ENCODE measurements around the gene TLR2.
"Not testable (repeated sequence)": the region's sequence is repeated elsewhere in the genome, so short reads cannot be mapped to it uniquely, and the experiment has no call there.

TLR2 gene

DNA sequence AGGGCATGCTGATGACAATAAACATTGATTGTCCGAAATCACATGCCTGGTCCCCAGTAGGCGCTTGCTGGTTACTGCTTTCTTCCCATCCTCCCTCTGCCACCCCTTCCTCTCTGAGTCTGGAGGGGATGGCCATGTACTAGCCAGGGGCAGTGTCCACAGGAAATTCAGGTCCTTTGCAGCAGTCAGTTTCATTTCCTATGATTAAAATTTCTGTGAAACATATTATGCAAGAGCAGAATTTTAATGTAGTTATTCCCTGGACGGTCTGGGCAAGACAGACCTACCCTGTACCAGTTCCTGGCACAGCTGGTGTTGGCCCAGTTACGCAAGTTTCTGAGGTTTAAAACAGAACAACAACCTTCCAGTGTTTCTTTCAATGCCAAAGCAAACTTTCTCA lies 28.2 kb upstream of the TLR2 start:
- Histone ChIP-seq H3K27ac (ENCODE audit: low read depth, low read length) (no peak overlapping the region), H3K9ac (ENCODE audit: low read depth in 1 of 2, low read length in 2 of 2) (no peak overlapping the region), H3K27me3 (ENCODE audit: control insufficient read depth in 1 of 2, insufficient read depth in 2 of 2, low read length in 2 of 2) (no peaks in the 10 kb centered on the region), H3K4me1 (ENCODE audit: control insufficient read depth in 1 of 2, insufficient read depth in 2 of 2, low read length in 2 of 2) (no peaks in the 10 kb centered on the region), H3K4me3 (ENCODE audit: low read depth in 1 of 2, low read length in 2 of 2) (no peak overlapping the region), H3K36me3 (ENCODE audit: control insufficient read depth in 1 of 2, insufficient read depth in 2 of 2, low read length in 2 of 2) (no peaks in the 10 kb centered on the region), H3K9me3 (ENCODE audit: control insufficient read depth in 1 of 2, low read length in 2 of 2) (no peaks in the 10 kb centered on the region)

DNA sequence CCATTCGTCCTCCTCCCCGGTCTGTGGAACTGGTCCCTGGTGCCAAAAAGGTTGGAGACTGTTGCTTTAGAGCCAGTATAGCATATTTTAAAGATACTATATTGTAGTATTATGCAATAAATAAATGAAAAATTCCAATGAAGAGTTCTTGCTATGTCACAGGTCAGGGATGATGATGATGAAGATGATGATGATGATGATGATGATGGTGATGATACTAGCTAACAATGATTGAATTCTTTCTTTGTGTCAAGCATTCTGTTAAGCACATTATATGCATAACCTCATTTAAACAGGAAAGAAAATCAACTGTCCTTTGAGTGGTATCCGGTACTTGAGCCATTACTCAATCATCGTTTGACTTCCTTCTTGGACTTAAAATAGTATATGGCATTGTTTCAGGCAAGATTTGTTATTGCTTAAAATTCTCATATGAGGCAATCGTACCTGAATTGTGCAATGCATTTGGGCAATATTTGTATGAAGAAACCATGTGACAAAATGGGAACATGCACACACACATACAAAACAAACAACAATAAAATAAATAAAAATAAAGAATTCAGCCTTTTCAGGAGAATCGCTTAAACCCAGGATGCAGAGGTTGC lies 22.8 kb upstream of the TLR2 start:
- H3K4me1 ChIP-seq (ENCODE audit: control insufficient read depth in 1 of 2, insufficient read depth in 2 of 2, low read length in 2 of 2): no peaks in the 10 kb centered on the region
- H3K36me3 ChIP-seq (ENCODE audit: control insufficient read depth in 1 of 2, insufficient read depth in 2 of 2, low read length in 2 of 2): no peaks in the 10 kb centered on the region
- H3K4me3 ChIP-seq (ENCODE audit: low read depth in 1 of 2, low read length in 2 of 2): no peak overlapping the region
- no peaks in the 10 kb centered on the region for H3K27me3 ChIP-seq (ENCODE audit: control insufficient read depth in 1 of 2, insufficient read depth in 2 of 2, low read length in 2 of 2)
- no peak overlapping the region for H3K27ac ChIP-seq (ENCODE audit: low read depth, low read length)
- H3K9ac ChIP-seq (ENCODE audit: low read depth in 1 of 2, low read length in 2 of 2): no peak overlapping the region
- H3K9me3 ChIP-seq (ENCODE audit: control insufficient read depth in 1 of 2, low read length in 2 of 2): peaks cover 0 to 4% of the 10 kb centered on the region in 2 donors

DNA sequence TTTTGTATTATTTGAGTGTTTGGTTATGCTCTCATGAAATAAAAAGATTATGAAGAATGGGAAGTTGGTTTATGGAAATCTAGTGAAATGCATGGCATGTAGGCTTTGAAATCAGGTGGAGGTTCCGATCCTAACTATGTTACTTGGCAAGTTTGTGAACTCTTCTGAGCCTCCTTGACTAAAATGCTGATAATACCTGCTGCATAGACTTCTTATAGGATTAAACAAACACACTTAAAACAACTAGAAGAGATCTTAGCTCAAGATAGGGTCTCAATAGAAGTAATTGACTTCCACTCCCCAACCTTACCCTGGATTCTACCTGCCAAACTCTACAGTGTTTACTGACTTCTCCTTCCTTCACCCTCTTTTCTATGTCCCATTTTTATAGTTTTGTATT lies 22.2 kb upstream of the TLR2 start:
- no peaks in the 10 kb centered on the region for H3K36me3 ChIP-seq (ENCODE audit: control insufficient read depth in 1 of 2, insufficient read depth in 2 of 2, low read length in 2 of 2)
- no peak overlapping the region for H3K9ac ChIP-seq (ENCODE audit: low read depth in 1 of 2, low read length in 2 of 2)
- no peaks in the 10 kb centered on the region for H3K27me3 ChIP-seq (ENCODE audit: control insufficient read depth in 1 of 2, insufficient read depth in 2 of 2, low read length in 2 of 2)
- no peak overlapping the region for H3K4me3 ChIP-seq (ENCODE audit: low read depth in 1 of 2, low read length in 2 of 2)
- peaks cover 0 to 4% of the 10 kb centered on the region in 2 donors for H3K9me3 ChIP-seq (ENCODE audit: control insufficient read depth in 1 of 2, low read length in 2 of 2)
- H3K4me1 ChIP-seq (ENCODE audit: control insufficient read depth in 1 of 2, insufficient read depth in 2 of 2, low read length in 2 of 2): no peaks in the 10 kb centered on the region
- H3K27ac ChIP-seq (ENCODE audit: low read depth, low read length): no peak overlapping the region

DNA sequence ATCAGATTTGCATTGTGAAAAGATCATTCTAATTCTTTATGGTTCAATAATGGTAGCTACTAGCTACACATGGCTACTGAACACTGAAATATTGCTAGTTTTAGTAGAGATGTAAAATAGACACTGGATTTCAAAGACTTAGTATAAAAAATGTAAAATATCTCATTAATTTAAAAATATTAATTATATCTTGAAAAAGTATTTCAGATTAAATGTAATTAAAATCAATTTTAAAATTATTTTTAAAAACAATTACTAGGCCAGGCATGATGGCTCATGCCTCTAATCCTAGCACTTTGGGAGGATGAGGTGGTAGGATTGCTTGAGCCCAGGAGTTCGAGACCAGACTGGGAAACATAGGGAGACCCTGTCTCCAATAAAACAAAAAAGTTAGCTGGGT lies 20.4 kb upstream of the TLR2 start:
- H3K4me3 ChIP-seq (ENCODE audit: low read depth in 1 of 2, low read length in 2 of 2): no peak overlapping the region
- H3K9ac ChIP-seq (ENCODE audit: low read depth in 1 of 2, low read length in 2 of 2): no peak overlapping the region
- no peak overlapping the region for H3K27ac ChIP-seq (ENCODE audit: low read depth, low read length)
- no peaks in the 10 kb centered on the region for H3K27me3 ChIP-seq (ENCODE audit: control insufficient read depth in 1 of 2, insufficient read depth in 2 of 2, low read length in 2 of 2)
- no peaks in the 10 kb centered on the region for H3K36me3 ChIP-seq (ENCODE audit: control insufficient read depth in 1 of 2, insufficient read depth in 2 of 2, low read length in 2 of 2)
- H3K9me3 ChIP-seq (ENCODE audit: control insufficient read depth in 1 of 2, low read length in 2 of 2): peaks cover 0 to 4% of the 10 kb centered on the region in 2 donors
- H3K4me1 ChIP-seq (ENCODE audit: control insufficient read depth in 1 of 2, insufficient read depth in 2 of 2, low read length in 2 of 2): no peaks in the 10 kb centered on the region

DNA sequence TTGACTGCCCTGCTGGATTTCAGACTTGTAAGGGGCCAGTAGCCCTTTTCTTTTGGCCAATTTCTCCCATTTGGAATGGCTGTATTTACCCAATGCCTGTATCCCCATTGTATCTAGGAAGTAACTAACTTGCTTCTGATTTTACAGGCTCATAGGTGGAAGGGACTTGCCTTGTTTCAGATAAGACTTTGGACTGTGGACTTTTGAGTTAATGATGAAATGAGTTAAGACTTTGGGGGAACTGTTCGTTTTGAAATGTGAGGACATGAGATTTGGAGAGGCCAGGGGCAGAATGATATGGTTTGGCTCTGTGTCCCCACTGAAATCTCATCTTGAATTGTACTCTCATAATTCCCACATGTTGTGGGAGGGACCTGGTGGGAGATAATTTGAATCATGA lies 17.6 kb upstream of the TLR2 start:
- not testable (repeated sequence) for H3K4me1 ChIP-seq (ENCODE audit: control insufficient read depth in 1 of 2, insufficient read depth in 2 of 2, low read length in 2 of 2); H3K4me3 ChIP-seq (ENCODE audit: low read depth in 1 of 2, low read length in 2 of 2); H3K36me3 ChIP-seq (ENCODE audit: control insufficient read depth in 1 of 2, insufficient read depth in 2 of 2, low read length in 2 of 2); H3K9me3 ChIP-seq (ENCODE audit: control insufficient read depth in 1 of 2, low read length in 2 of 2); H3K27me3 ChIP-seq (ENCODE audit: control insufficient read depth in 1 of 2, insufficient read depth in 2 of 2, low read length in 2 of 2); H3K27ac ChIP-seq (ENCODE audit: low read depth, low read length); H3K9ac ChIP-seq (ENCODE audit: low read depth in 1 of 2, low read length in 2 of 2)

DNA sequence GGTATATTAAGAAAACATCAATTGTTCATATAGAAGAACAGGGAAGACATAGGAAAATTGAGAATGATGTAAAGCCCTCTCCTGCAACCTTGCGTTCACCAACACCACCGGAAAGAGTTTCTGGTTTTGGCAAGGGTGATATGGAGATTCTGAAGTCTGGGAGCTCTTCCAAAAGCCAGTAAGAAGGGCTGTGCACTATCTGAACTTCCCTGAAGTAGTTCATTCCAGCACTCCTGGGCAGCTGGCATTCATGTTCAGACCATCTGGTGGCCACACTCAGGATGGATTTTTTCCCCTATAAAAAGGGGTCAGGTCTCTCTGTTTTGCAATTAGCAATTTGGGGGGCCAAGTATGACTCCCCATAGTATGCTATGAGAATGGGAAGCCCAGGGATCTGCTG lies 15.4 kb upstream of the TLR2 start:
- no peaks in the 10 kb centered on the region for H3K4me1 ChIP-seq (ENCODE audit: control insufficient read depth in 1 of 2, insufficient read depth in 2 of 2, low read length in 2 of 2)
- no peaks in the 10 kb centered on the region for H3K36me3 ChIP-seq (ENCODE audit: control insufficient read depth in 1 of 2, insufficient read depth in 2 of 2, low read length in 2 of 2)
- H3K4me3 ChIP-seq (ENCODE audit: low read depth in 1 of 2, low read length in 2 of 2): no peak overlapping the region
- H3K9ac ChIP-seq (ENCODE audit: low read depth in 1 of 2, low read length in 2 of 2): no peak overlapping the region
- H3K9me3 ChIP-seq (ENCODE audit: control insufficient read depth in 1 of 2, low read length in 2 of 2): no peaks in the 10 kb centered on the region
- H3K27ac ChIP-seq (ENCODE audit: low read depth, low read length): no peak overlapping the region
- no peaks in the 10 kb centered on the region for H3K27me3 ChIP-seq (ENCODE audit: control insufficient read depth in 1 of 2, insufficient read depth in 2 of 2, low read length in 2 of 2)

DNA sequence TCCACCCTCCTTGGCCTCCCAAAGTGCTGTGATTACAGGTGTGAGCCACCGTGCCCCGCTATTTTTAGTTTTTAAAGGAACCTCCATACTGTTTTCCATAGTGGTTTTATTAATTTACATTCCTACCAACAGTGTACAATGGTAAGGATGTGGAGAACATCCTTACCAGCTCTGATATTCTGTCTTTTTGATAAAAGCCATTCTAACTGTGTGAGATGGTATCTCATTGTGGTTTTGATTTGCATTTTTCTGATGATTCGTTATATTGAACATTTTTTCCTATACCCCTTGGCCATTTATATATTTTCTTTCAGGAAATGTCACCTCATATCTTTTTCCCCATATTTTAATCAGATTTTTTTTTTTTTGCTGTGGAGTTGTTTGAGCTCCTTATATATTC lies 14.2 kb upstream of the TLR2 start:
- Histone ChIP-seq H3K27ac (ENCODE audit: low read depth, low read length) (no peak overlapping the region), H3K4me3 (ENCODE audit: low read depth in 1 of 2, low read length in 2 of 2) (no peak overlapping the region), H3K9ac (ENCODE audit: low read depth in 1 of 2, low read length in 2 of 2) (no peak overlapping the region), H3K36me3 (ENCODE audit: control insufficient read depth in 1 of 2, insufficient read depth in 2 of 2, low read length in 2 of 2) (no peaks in the 10 kb centered on the region), H3K27me3 (ENCODE audit: control insufficient read depth in 1 of 2, insufficient read depth in 2 of 2, low read length in 2 of 2) (no peaks in the 10 kb centered on the region), H3K9me3 (ENCODE audit: control insufficient read depth in 1 of 2, low read length in 2 of 2) (no peaks in the 10 kb centered on the region), H3K4me1 (ENCODE audit: control insufficient read depth in 1 of 2, insufficient read depth in 2 of 2, low read length in 2 of 2) (no peaks in the 10 kb centered on the region)

DNA sequence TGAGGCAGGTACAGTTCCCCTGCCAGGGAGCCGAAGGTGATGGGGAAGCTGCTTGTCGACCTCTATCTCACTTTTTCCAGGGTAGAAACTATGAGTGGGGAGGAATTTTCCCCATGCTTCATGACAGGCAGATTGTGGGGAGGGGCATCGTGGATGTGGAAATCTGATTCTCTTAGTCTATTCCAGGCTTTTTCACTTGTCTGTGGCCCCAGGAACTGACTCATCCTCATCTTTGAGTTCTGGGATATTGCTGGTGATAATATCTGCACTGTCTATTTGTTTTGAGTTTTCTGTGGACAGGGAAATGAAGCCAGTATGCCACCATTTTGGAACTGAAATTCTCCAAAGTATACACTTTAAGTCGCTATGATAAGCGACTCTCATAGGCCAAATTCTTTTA lies 7.6 kb upstream of the TLR2 start:
- Histone ChIP-seq H3K9me3 (ENCODE audit: control insufficient read depth in 1 of 2, low read length in 2 of 2) (peaks cover 0 to 3% of the 10 kb centered on the region in 2 donors), H3K27me3 (ENCODE audit: control insufficient read depth in 1 of 2, insufficient read depth in 2 of 2, low read length in 2 of 2) (no peaks in the 10 kb centered on the region), H3K4me3 (ENCODE audit: low read depth in 1 of 2, low read length in 2 of 2) (no peak overlapping the region), H3K4me1 (ENCODE audit: control insufficient read depth in 1 of 2, insufficient read depth in 2 of 2, low read length in 2 of 2) (no peaks in the 10 kb centered on the region), H3K9ac (ENCODE audit: low read depth in 1 of 2, low read length in 2 of 2) (no peak overlapping the region), H3K36me3 (ENCODE audit: control insufficient read depth in 1 of 2, insufficient read depth in 2 of 2, low read length in 2 of 2) (no peaks in the 10 kb centered on the region), H3K27ac (ENCODE audit: low read depth, low read length) (no peak overlapping the region)

DNA sequence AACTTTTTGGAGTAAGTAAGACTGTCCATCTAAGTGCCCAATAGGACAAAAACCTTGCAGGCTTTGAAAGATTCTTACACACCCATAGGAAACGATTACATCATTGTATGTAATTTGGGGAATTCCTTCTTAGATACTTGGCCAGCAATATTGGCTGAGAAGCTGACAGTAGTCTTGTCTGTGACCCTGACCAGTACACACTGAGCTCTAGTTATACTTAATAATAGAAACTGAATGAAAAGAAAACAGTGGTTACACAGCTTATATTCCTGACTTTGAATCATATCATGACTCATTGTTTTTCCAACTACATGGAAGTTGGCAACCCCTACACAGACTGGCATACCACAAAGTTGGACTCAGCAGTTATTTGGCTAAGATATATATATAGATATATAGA lies 7.1 kb upstream of the TLR2 start:
- no peaks in the 10 kb centered on the region for H3K36me3 ChIP-seq (ENCODE audit: control insufficient read depth in 1 of 2, insufficient read depth in 2 of 2, low read length in 2 of 2)
- H3K9ac ChIP-seq (ENCODE audit: low read depth in 1 of 2, low read length in 2 of 2): no peak overlapping the region
- peaks cover 0 to 3% of the 10 kb centered on the region in 2 donors for H3K9me3 ChIP-seq (ENCODE audit: control insufficient read depth in 1 of 2, low read length in 2 of 2)
- H3K27me3 ChIP-seq (ENCODE audit: control insufficient read depth in 1 of 2, insufficient read depth in 2 of 2, low read length in 2 of 2): no peaks in the 10 kb centered on the region
- H3K4me3 ChIP-seq (ENCODE audit: low read depth in 1 of 2, low read length in 2 of 2): no peak overlapping the region
- H3K4me1 ChIP-seq (ENCODE audit: control insufficient read depth in 1 of 2, insufficient read depth in 2 of 2, low read length in 2 of 2): no peaks in the 10 kb centered on the region
- H3K27ac ChIP-seq (ENCODE audit: low read depth, low read length): no peak overlapping the region

DNA sequence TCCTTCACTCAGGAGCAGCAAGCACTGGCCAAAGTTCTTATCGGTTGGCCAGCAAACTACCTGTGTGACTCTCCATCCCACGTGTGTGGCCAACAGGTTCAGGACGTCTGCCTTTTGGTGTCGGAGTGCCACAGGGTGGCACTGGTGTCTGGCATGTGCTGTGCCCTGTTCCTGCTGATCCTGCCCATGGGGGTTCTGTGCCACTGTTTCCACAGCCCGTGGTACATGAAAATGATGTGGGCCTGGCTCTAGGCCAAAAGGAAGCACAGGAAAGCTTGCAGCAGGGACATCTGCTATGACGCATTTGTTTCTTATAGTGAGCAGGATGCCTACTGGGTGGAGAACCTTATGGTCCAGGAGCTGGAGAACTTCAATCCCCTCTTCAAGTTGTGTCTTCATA lies 4.6 kb upstream of the TLR2 start:
- peaks cover 8 to 10% of the 10 kb centered on the region in 2 donors for H3K27me3 ChIP-seq (ENCODE audit: control insufficient read depth in 1 of 2, insufficient read depth in 2 of 2, low read length in 2 of 2)
- H3K36me3 ChIP-seq (ENCODE audit: control insufficient read depth in 1 of 2, insufficient read depth in 2 of 2, low read length in 2 of 2): no peaks in the 10 kb centered on the region
- no peak overlapping the region for H3K27ac ChIP-seq (ENCODE audit: low read depth, low read length)
- peaks cover 0 to 6% of the 10 kb centered on the region in 2 donors for H3K4me1 ChIP-seq (ENCODE audit: control insufficient read depth in 1 of 2, insufficient read depth in 2 of 2, low read length in 2 of 2)
- peaks cover 0 to 3% of the 10 kb centered on the region in 2 donors for H3K9me3 ChIP-seq (ENCODE audit: control insufficient read depth in 1 of 2, low read length in 2 of 2)
- H3K4me3 ChIP-seq (ENCODE audit: low read depth in 1 of 2, low read length in 2 of 2): no peak overlapping the region
- no peak overlapping the region for H3K9ac ChIP-seq (ENCODE audit: low read depth in 1 of 2, low read length in 2 of 2)

DNA sequence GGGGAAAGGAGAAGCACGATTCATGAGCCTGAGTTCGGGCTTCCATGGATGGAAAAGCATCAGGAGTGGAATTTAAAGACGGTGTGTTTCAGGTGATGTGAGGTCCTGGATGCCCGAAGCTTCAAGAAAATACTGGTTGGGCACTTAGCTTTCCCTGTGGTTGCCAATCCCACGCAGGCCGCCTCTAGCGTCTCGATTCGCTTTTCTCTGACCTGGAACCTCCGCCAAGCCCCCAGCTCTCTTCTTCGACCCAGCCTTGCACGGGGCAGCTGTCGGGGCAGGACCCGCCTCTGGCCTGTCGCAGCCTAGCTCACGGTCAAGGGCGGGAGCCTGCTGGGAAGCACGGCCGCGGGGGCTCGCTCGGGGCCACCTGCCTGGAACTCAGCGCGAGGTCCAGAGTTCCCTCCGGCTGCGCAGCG lies 308 bp upstream of the TLR2 start:
- peak overlapping the region; percentile 54 to 67 for H3K4me3 ChIP-seq (ENCODE audit: low read depth in 1 of 2, low read length in 2 of 2)
- H3K36me3 ChIP-seq (ENCODE audit: control insufficient read depth in 1 of 2, insufficient read depth in 2 of 2, low read length in 2 of 2): peaks cover 0 to 4% of the 10 kb centered on the region in 2 donors
- H3K27me3 ChIP-seq (ENCODE audit: control insufficient read depth in 1 of 2, insufficient read depth in 2 of 2, low read length in 2 of 2): peaks cover 10 to 11% of the 10 kb centered on the region in 2 donors
- no peak overlapping the region for H3K27ac ChIP-seq (ENCODE audit: low read depth, low read length)
- no peak overlapping the region for H3K9ac ChIP-seq (ENCODE audit: low read depth in 1 of 2, low read length in 2 of 2)
- peaks cover 0 to 6% of the 10 kb centered on the region in 2 donors for H3K4me1 ChIP-seq (ENCODE audit: control insufficient read depth in 1 of 2, insufficient read depth in 2 of 2, low read length in 2 of 2)
- H3K9me3 ChIP-seq (ENCODE audit: control insufficient read depth in 1 of 2, low read length in 2 of 2): peaks cover 11% of the 10 kb centered on the region in 2 donors
